H9 (cell line): ENCODE measurements around the gene PLIN3. TPM values are rescaled to one million over a fixed set of nuclear protein-coding genes. Genes with fewer than 3 reads are reported as not detected.

Experiments used
- DNase-seq: peaks from one replicate; pipeline ENCODE4 v3.0.0-alpha.2; 2017
- H2AFZ ChIP-seq: one replicate; pipeline ENCODE4 v1.6.1; 2013; ENCODE audit warnings: mild to moderate bottlenecking, low read length, control low read depth, moderate library complexity
- H2AK5ac ChIP-seq: 2 replicates; pipeline ENCODE4 v1.6.1; 2013; ENCODE audit warnings: low read length, control low read depth, mixed read lengths; ENCODE audit not compliant: insufficient read length
- H2BK120ac ChIP-seq: one replicate; pipeline ENCODE4 v1.6.1; 2013; ENCODE audit warnings: low read depth, mild to moderate bottlenecking, low read length, control low read depth, inconsistent platforms; ENCODE audit not compliant: poor library complexity, severe bottlenecking
- H2BK12ac ChIP-seq: 2 replicates; pipeline ENCODE4 v1.6.1; 2013; ENCODE audit warnings: low read length, control low read depth, mixed read lengths, low read depth; ENCODE audit not compliant: insufficient read length
- H2BK15ac ChIP-seq: 2 replicates; pipeline ENCODE4 v1.6.1; 2013; ENCODE audit warnings: low read depth, low read length, control low read depth
- H2BK20ac ChIP-seq: one replicate; pipeline ENCODE4 v1.6.1; 2013; ENCODE audit warnings: low read depth, mild to moderate bottlenecking, low read length, control low read depth, inconsistent platforms; ENCODE audit not compliant: poor library complexity, severe bottlenecking
- H2BK5ac ChIP-seq: 2 replicates; pipeline ENCODE4 v1.6.1; 2013; ENCODE audit warnings: low read length, control low read depth, mixed read lengths; ENCODE audit not compliant: insufficient read length
- H3K14ac ChIP-seq: 2 replicates; pipeline ENCODE4 v1.6.1; 2013; ENCODE audit warnings: low read length, control low read depth; ENCODE audit not compliant: insufficient read depth
- H3K18ac ChIP-seq: 2 replicates; pipeline ENCODE4 v1.6.1; 2013; ENCODE audit warnings: low read depth, mild to moderate bottlenecking, mixed read lengths, low read length, control low read depth; ENCODE audit not compliant: insufficient read length
- H3K23ac ChIP-seq: 2 replicates; pipeline ENCODE4 v1.6.1; 2013; ENCODE audit warnings: low read length, control low read depth, mixed read lengths, low read depth; ENCODE audit not compliant: insufficient read length
- H3K23me2 ChIP-seq: 2 replicates; pipeline ENCODE4 v1.6.1; 2013; ENCODE audit warnings: low read depth, mild to moderate bottlenecking, mixed read lengths, low read length, control low read depth; ENCODE audit not compliant: insufficient read length, poor library complexity, severe bottlenecking
- H3K27ac ChIP-seq: 2 replicates; pipeline ENCODE4 v1.5.1; 2013; ENCODE audit warnings: low read length, control low read depth, mixed read lengths, low read depth; ENCODE audit not compliant: insufficient read length
- H3K27me3 ChIP-seq: 2 replicates; pipeline ENCODE4 v1.6.1; 2013; ENCODE audit warnings: low read length, control low read depth, inconsistent platforms; ENCODE audit not compliant: insufficient read depth
- H3K4ac ChIP-seq: 2 replicates; pipeline ENCODE4 v1.6.1; 2013; ENCODE audit warnings: low read depth, mild to moderate bottlenecking, control low read depth, inconsistent platforms, low read length, moderate library complexity
- H3K4me1 ChIP-seq: 2 replicates; pipeline ENCODE4 v1.6.1; 2013; ENCODE audit warnings: low read length, control low read depth, inconsistent platforms; ENCODE audit not compliant: insufficient read depth
- H3K4me2 ChIP-seq: 2 replicates; pipeline ENCODE4 v1.6.1; 2013; ENCODE audit warnings: low read length, control low read depth, mixed read lengths; ENCODE audit not compliant: insufficient read length, insufficient read depth
- H3K56ac ChIP-seq: 2 replicates; pipeline ENCODE4 v1.6.1; 2013; ENCODE audit warnings: low read depth, mild to moderate bottlenecking, mixed read lengths, low read length, control low read depth; ENCODE audit not compliant: insufficient read length
- H3K79me1 ChIP-seq: 2 replicates; pipeline ENCODE4 v1.6.1; 2013; ENCODE audit warnings: low read depth, mild to moderate bottlenecking, moderate library complexity, low read length, control low read depth, inconsistent platforms; ENCODE audit not compliant: insufficient read depth, poor library complexity, severe bottlenecking
- H3K79me2 ChIP-seq: 2 replicates; pipeline ENCODE4 v1.6.1; 2013; ENCODE audit warnings: low read length, control low read depth, inconsistent platforms; ENCODE audit not compliant: insufficient read depth
- H3K9ac ChIP-seq: 2 replicates; pipeline ENCODE4 v1.6.1; 2013; ENCODE audit warnings: low read length, control low read depth, mixed read lengths; ENCODE audit not compliant: insufficient read length; ENCODE audit errors: extremely low read depth
- H3K9me3 ChIP-seq: one replicate; pipeline ENCODE4 v1.6.1; 2013; ENCODE audit warnings: low read depth, low read length, inconsistent platforms; ENCODE audit not compliant: control insufficient read depth
- H3T11ph ChIP-seq: one replicate; pipeline ENCODE4 v1.6.1; 2013; ENCODE audit warnings: mild to moderate bottlenecking, low read length, control low read depth, inconsistent platforms
- H4K20me1 ChIP-seq: one replicate; pipeline ENCODE4 v1.6.1; 2013; ENCODE audit not compliant: control insufficient read depth, insufficient read length, insufficient read depth
- H4K5ac ChIP-seq: 2 replicates; pipeline ENCODE4 v1.6.1; 2013; ENCODE audit warnings: low read depth, mild to moderate bottlenecking, mixed read lengths, low read length, control low read depth; ENCODE audit not compliant: insufficient read length
- H4K8ac ChIP-seq: replicated peaks from 2 replicates; pipeline ENCODE4 v1.6.1; 2013; ENCODE audit warnings: low read length, control low read depth, mixed read lengths, low read depth; ENCODE audit not compliant: insufficient read length
- H4K91ac ChIP-seq: 2 replicates; pipeline ENCODE4 v1.6.1; 2013; ENCODE audit warnings: low read depth, mild to moderate bottlenecking, moderate library complexity, mixed read lengths, low read length, control low read depth; ENCODE audit not compliant: insufficient read length
- H3K27ac Mint-ChIP-seq, 3 experiments: 2 replicates in 2 of 3; 3 replicates in 1 of 3; pipeline ENCODE4 v1.8.0; 2020 to 2021; ENCODE audit warnings: mixed read lengths in 3 of 3, mild to moderate bottlenecking in 1 of 3, moderate library complexity in 1 of 3
- H3K27me3 Mint-ChIP-seq: 2 replicates; pipeline ENCODE4 v1.8.0; 2021; ENCODE audit warnings: low read depth, mild to moderate bottlenecking, moderate library complexity, mixed read lengths
- H3K36me3 Mint-ChIP-seq, 3 experiments: 2 replicates in 2 of 3; 3 replicates in 1 of 3; pipeline ENCODE4 v1.8.0; 2020 to 2021; ENCODE audit warnings: low read depth in 3 of 3, mixed read lengths in 3 of 3; ENCODE audit not compliant: insufficient read depth in 1 of 3
- H3K4me1 Mint-ChIP-seq, 2 experiments: 2 replicates each; pipeline ENCODE4 v1.8.0; 2020; ENCODE audit warnings: mixed read lengths in 2 of 2
- H3K4me3 Mint-ChIP-seq, 2 experiments: 2 replicates in 1 of 2; 3 replicates in 1 of 2; pipeline ENCODE4 v1.8.0; 2020 to 2021; ENCODE audit warnings: mild to moderate bottlenecking in 2 of 2, mixed read lengths in 2 of 2, moderate library complexity in 1 of 2
- H3K9me3 Mint-ChIP-seq, 2 experiments: 2 replicates in 1 of 2; 3 replicates in 1 of 2; pipeline ENCODE4 v1.8.0; 2020; ENCODE audit warnings: mild to moderate bottlenecking in 2 of 2, mixed read lengths in 2 of 2, moderate library complexity in 1 of 2
- WGBS: extraction: QIAGEN DNeasy Blood & Tissue Kit; methylation state at CpG from one replicate; pipeline ENCODE4 v1.1.7; 2013; ENCODE audit warnings: missing lambda C conversion rate, low lambda C conversion rate, mixed read lengths; ENCODE audit not compliant: insufficient read length; ENCODE audit errors: extremely low coverage; 5-methylcytosine and 5-hydroxymethylcytosine counted together
- total RNA-seq: library from RNA; stranded (reverse); gene quantifications from 2 replicates; pipeline ENCODE4 v1.2.1, GENCODE V29; 2021
- TF ChIP-seq, protein P1 (sequence below): fragments of 200-600 bp; sonication (generic); conservative IDR thresholded peaks from 3 replicates; pipeline ENCODE4 v1.8.0; 2021; ENCODE audit warnings: antibody characterized with exemption, mild to moderate bottlenecking

The PLIN3 gene
- total RNA-seq, 1 experiment from 2014 or later = 61.8 TPM

DNA sequence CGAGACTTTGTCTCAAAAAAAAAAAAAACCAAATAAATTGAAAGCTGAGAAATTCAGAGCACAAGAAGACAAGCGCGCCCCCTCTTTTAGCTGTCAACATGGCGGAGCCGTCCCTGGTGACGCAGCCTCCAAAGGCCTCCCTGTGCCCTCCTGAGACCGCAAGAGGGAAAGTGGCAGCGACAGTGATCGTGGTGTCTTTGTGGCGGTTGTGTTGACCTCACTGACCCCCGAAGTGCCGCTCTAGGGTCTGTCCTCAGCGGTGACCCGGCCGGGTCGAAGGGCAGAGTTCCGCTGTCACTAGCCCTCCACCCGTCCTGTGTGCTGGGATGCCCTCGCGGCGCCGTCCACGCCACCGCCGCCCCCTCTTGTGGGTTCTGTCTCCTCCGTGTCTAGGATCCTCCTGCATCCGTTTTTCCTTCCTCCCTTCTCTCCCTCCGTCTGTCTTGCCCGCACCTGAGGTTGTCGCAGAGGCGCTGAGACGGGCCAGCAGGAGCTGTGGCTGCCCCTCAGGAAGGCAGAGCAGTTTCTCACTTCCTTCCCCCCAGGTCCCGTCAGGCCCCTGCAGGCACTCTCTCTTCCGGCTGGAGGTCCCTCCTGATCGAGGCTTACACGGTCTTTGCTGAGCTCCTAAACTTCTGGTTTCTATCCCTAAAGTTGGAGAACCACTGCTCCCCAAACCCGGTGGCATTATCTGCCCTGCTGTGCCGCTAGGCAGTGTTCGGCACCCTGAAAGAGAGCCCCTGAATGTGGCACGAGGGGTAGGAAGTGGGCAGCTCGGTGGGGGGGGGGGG lies 49.0 kb upstream of the PLIN3 start:
- Mint-ChIP-seq H3K36me3 (peaks cover 28 to 79% (median 69%) of the 10 kb centered on the region in 3 experiments; a peak in 6 of 7 replicates), H3K4me1 (peaks cover 15 to 19% of the 10 kb centered on the region in 2 experiments), H3K27ac (peak overlapping the region; percentile 55 to 80 (median 77); a peak in 3 of 7 replicates), H3K9me3 (no peaks in the 10 kb centered on the region), H3K4me3 (no peak overlapping the region), H3K27me3 (no peaks in the 10 kb centered on the region)
- no peak overlapping the region for H3T11ph ChIP-seq
- H2AK5ac ChIP-seq = no peak overlapping the region
- no peak overlapping the region for H4K5ac ChIP-seq
- H2BK120ac ChIP-seq = no peak overlapping the region
- no peak overlapping the region for H4K91ac ChIP-seq
- H3K4me2 ChIP-seq = no peak overlapping the region
- TF ChIP-seq, protein P1, sequence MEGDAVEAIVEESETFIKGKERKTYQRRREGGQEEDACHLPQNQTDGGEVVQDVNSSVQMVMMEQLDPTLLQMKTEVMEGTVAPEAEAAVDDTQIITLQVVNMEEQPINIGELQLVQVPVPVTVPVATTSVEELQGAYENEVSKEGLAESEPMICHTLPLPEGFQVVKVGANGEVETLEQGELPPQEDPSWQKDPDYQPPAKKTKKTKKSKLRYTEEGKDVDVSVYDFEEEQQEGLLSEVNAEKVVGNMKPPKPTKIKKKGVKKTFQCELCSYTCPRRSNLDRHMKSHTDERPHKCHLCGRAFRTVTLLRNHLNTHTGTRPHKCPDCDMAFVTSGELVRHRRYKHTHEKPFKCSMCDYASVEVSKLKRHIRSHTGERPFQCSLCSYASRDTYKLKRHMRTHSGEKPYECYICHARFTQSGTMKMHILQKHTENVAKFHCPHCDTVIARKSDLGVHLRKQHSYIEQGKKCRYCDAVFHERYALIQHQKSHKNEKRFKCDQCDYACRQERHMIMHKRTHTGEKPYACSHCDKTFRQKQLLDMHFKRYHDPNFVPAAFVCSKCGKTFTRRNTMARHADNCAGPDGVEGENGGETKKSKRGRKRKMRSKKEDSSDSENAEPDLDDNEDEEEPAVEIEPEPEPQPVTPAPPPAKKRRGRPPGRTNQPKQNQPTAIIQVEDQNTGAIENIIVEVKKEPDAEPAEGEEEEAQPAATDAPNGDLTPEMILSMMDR = no peak
- H3K79me1 ChIP-seq = no peaks in the 10 kb centered on the region
- no peak overlapping the region for H3K27ac ChIP-seq
- H3K9ac ChIP-seq = no peak overlapping the region
- peaks cover 8% of the 10 kb centered on the region for H4K20me1 ChIP-seq
- no peaks in the 10 kb centered on the region for H3K9me3 ChIP-seq
- H3K23me2 ChIP-seq = no peaks in the 10 kb centered on the region
- peaks cover 23% of the 10 kb centered on the region; the same call in 1 of the 2 replicates for H3K79me2 ChIP-seq
- no peak overlapping the region for H3K23ac ChIP-seq
- H3K14ac ChIP-seq = no peak overlapping the region
- WGBS = no CpG with 5 or more reads among the region's 41 CpGs
- H2BK15ac ChIP-seq = no peak overlapping the region
- no peak overlapping the region for H4K8ac ChIP-seq
- H3K4ac ChIP-seq = no peak overlapping the region
- H2BK20ac ChIP-seq = no peak overlapping the region
- H3K4me1 ChIP-seq = no peaks in the 10 kb centered on the region
- H3K18ac ChIP-seq = no peak overlapping the region
- no peak overlapping the region for H2AFZ ChIP-seq
- no peak for DNase-seq
- no peak overlapping the region for H2BK12ac ChIP-seq
- H3K27me3 ChIP-seq = no peaks in the 10 kb centered on the region
- H2BK5ac ChIP-seq = no peak overlapping the region
- no peak overlapping the region for H3K56ac ChIP-seq
